ENCODE measurements around the gene TRIM9. TPM values are rescaled to one million over a fixed set of nuclear protein-coding genes. Genes with fewer than 3 reads are reported as not detected.

Gene TRIM9
- total RNA-seq, 2 donors from 2014 or later: 0.46 to 6.5 TPM

DNA sequence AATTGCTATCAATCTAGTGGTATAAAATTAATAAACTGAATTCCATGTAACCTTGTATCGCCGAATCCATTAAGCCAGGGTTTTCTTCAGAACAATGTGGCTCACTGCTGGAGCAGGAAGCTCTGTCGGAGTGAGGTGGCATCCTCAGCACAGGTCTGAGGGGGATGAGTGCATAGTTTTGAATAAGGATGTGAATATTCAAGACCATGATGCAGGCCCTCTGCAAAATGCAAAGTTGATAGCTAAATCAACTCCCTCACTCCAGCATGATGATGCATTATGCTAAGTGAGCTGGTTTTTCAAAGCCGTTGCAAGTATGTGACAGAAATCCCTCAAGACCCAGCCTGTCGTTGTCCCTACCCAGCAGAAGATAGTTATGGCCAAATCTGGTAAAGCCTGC is 53.0 kb downstream of the TRIM9 start:
- DNase-seq (ENCODE audit: low spot score): no peak
- Histone ChIP-seq H3K27me3 (replicated peaks; ENCODE audit: insufficient read depth) (no peaks in the 10 kb centered on the region), H3K4me3 (no peak overlapping the region), H3K36me3 (no peaks in the 10 kb centered on the region), H3K4me1 (replicated peaks) (no peaks in the 10 kb centered on the region), H3K9me3 (no peaks in the 10 kb centered on the region), H3K27ac (no peak overlapping the region)
- TF ChIP-seq POLR2A (IDR thresholded peaks at IDR 0.05): no peak
- WGBS: 76% methylated on average over 5 of the region's 5 CpGs
- intact Hi-C loops (cut with DNase I): no loop called here

GRCh38 chr14:51041108-51041531 is 53.8 kb downstream of the TRIM9 start:
- no peaks in the 10 kb centered on the region for H3K27me3 ChIP-seq (replicated peaks; ENCODE audit: insufficient read depth)

DNA sequence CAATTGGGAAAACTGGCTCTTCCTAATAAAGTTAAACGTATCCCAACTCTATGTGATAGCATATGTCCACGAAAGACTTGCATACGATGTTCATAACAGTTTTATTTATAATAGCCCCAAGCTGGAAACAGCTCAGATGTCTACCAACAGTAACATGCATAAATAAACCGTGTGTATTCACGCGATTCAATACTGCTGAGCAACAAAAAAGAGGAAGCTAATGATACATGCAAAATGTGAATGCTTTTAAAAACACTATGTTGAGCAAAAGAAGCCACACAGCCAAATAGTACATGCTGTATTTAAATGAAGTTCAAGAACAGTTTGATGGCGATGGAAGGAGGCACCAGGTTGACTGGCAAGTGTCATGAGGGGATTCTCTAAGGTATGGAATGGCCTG is 55.7 kb downstream of the TRIM9 start:
- no peak overlapping the region for H3K4me3 ChIP-seq
- H3K9me3 ChIP-seq: no peaks in the 10 kb centered on the region
- WGBS: 91% methylated on average over 7 of the region's 7 CpGs
- no peak overlapping the region for H3K27ac ChIP-seq
- intact Hi-C loops (cut with DNase I): no loop called here
- H3K36me3 ChIP-seq: no peaks in the 10 kb centered on the region
- TF ChIP-seq, protein P1, sequence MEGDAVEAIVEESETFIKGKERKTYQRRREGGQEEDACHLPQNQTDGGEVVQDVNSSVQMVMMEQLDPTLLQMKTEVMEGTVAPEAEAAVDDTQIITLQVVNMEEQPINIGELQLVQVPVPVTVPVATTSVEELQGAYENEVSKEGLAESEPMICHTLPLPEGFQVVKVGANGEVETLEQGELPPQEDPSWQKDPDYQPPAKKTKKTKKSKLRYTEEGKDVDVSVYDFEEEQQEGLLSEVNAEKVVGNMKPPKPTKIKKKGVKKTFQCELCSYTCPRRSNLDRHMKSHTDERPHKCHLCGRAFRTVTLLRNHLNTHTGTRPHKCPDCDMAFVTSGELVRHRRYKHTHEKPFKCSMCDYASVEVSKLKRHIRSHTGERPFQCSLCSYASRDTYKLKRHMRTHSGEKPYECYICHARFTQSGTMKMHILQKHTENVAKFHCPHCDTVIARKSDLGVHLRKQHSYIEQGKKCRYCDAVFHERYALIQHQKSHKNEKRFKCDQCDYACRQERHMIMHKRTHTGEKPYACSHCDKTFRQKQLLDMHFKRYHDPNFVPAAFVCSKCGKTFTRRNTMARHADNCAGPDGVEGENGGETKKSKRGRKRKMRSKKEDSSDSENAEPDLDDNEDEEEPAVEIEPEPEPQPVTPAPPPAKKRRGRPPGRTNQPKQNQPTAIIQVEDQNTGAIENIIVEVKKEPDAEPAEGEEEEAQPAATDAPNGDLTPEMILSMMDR (IDR thresholded peaks at IDR 0.05): no peak
- no peaks in the 10 kb centered on the region for H3K27me3 ChIP-seq (replicated peaks; ENCODE audit: insufficient read depth)
- no peaks in the 10 kb centered on the region for H3K4me1 ChIP-seq (replicated peaks)
- DNase-seq (ENCODE audit: low spot score): no peak

More at GRCh38 chr14:51041108-51041531, 53.8 kb downstream of the TRIM9 start:
- Histone ChIP-seq H3K9me3 (no peaks in the 10 kb centered on the region), H3K4me1 (replicated peaks) (no peaks in the 10 kb centered on the region), H3K36me3 (no peaks in the 10 kb centered on the region), H3K27ac (no peak overlapping the region), H3K4me3 (no peak overlapping the region)
- no peak for DNase-seq (ENCODE audit: low spot score)
- intact Hi-C loops (cut with DNase I): no loop called here
- TF ChIP-seq, protein P1 (IDR thresholded peaks at IDR 0.05): no peak
- TF ChIP-seq POLR2AphosphoS5 (IDR thresholded peaks at IDR 0.05): no peak
- TF ChIP-seq POLR2A (IDR thresholded peaks at IDR 0.05): no peak
- 74% methylated on average over 5 of the region's 5 CpGs for WGBS

DNA sequence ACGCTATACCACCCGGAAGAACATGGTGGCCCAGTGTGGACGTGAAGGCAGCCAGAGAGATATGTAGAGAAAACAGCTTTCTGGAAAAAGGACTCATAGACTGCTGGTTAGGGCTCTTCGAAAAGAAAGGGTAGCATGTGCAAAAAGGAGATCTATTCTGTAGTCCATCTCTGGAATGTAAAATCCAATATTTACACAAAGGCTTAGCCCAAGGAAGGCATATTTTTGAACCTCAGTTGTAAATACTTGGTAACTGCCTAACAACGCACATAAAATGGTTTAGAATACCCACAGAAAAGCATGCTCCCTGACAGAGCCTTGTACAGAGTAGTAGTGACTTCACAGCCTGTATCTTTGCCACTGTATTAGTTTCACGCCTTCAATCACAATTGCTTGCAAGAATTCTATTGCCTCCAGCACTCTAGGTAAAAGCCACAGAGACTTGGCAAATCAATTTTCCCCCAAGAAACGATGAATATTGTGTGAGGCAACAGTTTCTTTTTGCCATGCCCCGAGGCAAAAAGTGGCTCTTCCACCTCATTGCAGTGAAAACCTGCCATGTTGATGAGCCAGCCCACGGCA is 59.2 kb downstream of the TRIM9 start:
- intact Hi-C loops (cut with DNase I): no loop called here
- 55% methylated on average over 9 of the region's 9 CpGs for WGBS
- Histone ChIP-seq H3K9me3 (no peaks in the 10 kb centered on the region), H3K4me3 (no peak overlapping the region), H3K27ac (no peak overlapping the region), H3K27me3 (replicated peaks; ENCODE audit: insufficient read depth) (no peaks in the 10 kb centered on the region), H3K4me1 (replicated peaks) (no peaks in the 10 kb centered on the region), H3K36me3 (no peaks in the 10 kb centered on the region)
- no peak for DNase-seq (ENCODE audit: low spot score)
- no peak for TF ChIP-seq POLR2A (IDR thresholded peaks at IDR 0.05)
- TF ChIP-seq POLR2AphosphoS5 (IDR thresholded peaks at IDR 0.05): no peak
- TF ChIP-seq, protein P1 (IDR thresholded peaks at IDR 0.05): no peak

DNA sequence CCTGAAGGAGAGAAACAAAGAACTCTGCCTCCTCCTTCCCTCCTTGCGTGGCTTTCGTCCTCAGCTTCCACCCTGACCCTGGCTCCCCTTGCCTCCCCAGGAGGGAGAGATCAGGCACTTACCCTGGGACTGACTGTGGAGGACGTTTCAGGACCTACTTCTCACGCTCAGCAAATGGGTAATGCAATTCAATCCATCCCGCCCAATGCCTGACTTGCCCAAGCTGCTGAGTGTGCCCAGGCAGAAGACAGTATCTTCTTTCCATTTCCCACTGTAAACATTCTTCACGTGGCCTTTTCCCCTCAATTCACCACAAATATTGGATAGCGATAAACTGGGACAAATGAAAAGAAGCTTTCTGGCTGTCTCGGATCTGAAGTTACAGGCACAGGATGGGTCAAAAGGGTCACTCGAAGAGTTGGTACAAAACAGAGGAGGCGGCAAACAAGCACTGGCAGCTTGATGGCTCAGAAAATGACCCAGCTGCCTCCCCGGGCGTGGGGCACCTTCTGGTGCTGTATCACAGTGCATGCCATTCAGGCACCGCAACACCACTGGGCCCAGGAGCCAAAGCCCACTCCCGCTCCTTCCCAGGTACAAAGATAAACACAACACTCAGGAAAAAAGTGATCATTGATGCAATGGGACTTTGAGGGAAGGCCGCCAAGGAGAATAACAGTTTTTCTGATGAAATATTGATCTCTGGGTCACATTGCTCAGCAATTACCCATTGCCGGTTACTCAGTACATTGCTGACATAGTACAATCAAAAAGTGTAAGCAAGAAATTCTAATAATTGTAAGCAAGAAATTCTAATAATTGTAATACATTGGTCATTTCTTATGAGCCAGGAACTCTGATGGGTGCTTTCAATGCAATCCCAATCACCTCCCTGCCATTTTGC is 65.8 kb downstream of the TRIM9 start:
- intact Hi-C loops (cut with DNase I): no loop called here
- Histone ChIP-seq H3K9me3 (no peaks in the 10 kb centered on the region), H3K4me3 (no peak overlapping the region), H3K27me3 (replicated peaks; ENCODE audit: insufficient read depth) (no peaks in the 10 kb centered on the region), H3K4me1 (replicated peaks) (no peaks in the 10 kb centered on the region), H3K27ac (no peak overlapping the region), H3K36me3 (no peaks in the 10 kb centered on the region)
- WGBS: 73% methylated on average over 16 of the region's 16 CpGs
- no peak for DNase-seq (ENCODE audit: low spot score)
- TF ChIP-seq, protein P1 (IDR thresholded peaks at IDR 0.05): no peak
- TF ChIP-seq POLR2A (IDR thresholded peaks at IDR 0.05): no peak
- TF ChIP-seq POLR2AphosphoS5 (IDR thresholded peaks at IDR 0.05): no peak
